ENCODE results near the gene RFWD3.

The RFWD3 gene

DNA sequence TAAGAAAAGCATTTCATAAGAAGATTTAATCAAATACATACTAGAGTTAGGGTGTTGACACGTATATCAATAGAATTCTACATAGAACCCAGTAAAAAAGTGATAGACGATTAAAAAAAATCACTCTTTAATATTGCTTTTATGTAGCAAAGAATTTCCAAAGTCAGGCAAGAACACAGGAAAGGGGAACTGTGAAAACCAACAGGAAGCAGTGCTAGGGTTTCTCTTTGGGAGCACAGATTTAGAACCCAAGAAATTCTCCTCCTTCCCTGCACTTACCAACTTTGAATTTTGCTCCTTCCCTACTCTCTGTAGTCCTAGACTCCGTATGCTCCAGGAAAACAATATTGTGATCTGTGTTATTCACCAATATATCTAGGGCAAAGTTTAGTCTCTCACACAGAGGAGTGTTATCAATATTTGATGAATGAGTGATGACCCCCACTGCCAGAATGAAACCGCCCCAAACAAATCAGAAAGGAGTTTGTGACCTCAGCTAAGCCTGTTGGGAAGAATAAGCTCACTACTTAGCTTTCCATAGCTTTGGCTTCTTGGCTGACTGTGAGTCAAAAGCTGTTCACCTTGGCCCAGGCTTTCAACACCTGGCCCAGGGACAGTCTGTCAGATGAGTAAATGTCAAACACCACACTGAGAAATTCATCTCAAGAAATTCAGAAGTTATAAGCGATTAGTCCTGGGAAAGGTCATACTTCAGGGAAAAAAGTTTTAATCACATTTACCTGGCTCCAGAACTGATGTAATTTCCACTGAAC, 8.6 kb downstream of the RFWD3 start:
- TF ChIP-seq, protein P1, sequence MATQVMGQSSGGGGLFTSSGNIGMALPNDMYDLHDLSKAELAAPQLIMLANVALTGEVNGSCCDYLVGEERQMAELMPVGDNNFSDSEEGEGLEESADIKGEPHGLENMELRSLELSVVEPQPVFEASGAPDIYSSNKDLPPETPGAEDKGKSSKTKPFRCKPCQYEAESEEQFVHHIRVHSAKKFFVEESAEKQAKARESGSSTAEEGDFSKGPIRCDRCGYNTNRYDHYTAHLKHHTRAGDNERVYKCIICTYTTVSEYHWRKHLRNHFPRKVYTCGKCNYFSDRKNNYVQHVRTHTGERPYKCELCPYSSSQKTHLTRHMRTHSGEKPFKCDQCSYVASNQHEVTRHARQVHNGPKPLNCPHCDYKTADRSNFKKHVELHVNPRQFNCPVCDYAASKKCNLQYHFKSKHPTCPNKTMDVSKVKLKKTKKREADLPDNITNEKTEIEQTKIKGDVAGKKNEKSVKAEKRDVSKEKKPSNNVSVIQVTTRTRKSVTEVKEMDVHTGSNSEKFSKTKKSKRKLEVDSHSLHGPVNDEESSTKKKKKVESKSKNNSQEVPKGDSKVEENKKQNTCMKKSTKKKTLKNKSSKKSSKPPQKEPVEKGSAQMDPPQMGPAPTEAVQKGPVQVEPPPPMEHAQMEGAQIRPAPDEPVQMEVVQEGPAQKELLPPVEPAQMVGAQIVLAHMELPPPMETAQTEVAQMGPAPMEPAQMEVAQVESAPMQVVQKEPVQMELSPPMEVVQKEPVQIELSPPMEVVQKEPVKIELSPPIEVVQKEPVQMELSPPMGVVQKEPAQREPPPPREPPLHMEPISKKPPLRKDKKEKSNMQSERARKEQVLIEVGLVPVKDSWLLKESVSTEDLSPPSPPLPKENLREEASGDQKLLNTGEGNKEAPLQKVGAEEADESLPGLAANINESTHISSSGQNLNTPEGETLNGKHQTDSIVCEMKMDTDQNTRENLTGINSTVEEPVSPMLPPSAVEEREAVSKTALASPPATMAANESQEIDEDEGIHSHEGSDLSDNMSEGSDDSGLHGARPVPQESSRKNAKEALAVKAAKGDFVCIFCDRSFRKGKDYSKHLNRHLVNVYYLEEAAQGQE (IDR thresholded peaks at IDR 0.05; ENCODE audit: insufficient read depth in 1 of 2, low read depth in 2 of 2, low read length in 2 of 2) = no peak
- TF ChIP-seq TAF1 (IDR thresholded peaks at IDR 0.05; ENCODE audit: borderline replicate concordance, insufficient read depth, low read length) (no peak), SIN3A (IDR thresholded peaks at IDR 0.05; ENCODE audit: borderline replicate concordance, insufficient read depth, low read length) (no peak), POLR2AphosphoS5 (IDR thresholded peaks at IDR 0.05; ENCODE audit: low read depth, low read length) (no peak), FOXP2 (optimal IDR thresholded peaks at IDR 0.05; ENCODE audit: borderline replicate concordance, extremely low read depth, extremely low read length, insufficient read depth) (no peak)

DNA sequence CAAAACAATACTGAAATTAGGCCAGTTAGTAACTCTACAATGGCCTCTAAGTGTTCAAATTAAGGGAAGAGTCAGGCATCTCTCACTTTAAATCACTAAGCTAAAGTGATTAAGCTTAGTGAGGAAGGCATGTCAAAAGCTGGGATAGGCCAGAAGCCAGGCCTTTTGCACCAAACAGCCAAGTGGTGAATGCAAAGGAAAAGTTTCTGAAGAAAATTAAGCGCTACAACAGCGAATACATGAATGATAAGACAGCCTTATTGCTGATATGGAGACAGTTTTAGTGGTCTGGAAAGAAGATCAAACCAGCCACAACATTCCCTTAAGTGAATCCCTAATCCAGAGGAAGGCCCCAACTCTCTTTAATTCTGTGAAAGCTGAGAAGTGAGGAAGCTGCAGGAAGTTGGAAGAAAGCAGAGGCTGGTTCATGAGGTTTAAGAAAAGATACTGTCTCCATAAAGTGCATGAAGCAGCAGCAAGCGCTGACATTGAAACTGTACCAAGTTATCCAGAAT, 12.1 kb downstream of the RFWD3 start:
- TF ChIP-seq FOXP2 (optimal IDR thresholded peaks at IDR 0.05; ENCODE audit: borderline replicate concordance, extremely low read depth, extremely low read length, insufficient read depth) (no peak), POLR2AphosphoS5 (IDR thresholded peaks at IDR 0.05; ENCODE audit: low read depth, low read length) (no peak), SIN3A (IDR thresholded peaks at IDR 0.05; ENCODE audit: borderline replicate concordance, insufficient read depth, low read length) (no peak), TAF1 (IDR thresholded peaks at IDR 0.05; ENCODE audit: borderline replicate concordance, insufficient read depth, low read length) (no peak)
- TF ChIP-seq, protein P1 (IDR thresholded peaks at IDR 0.05; ENCODE audit: insufficient read depth in 1 of 2, low read depth in 2 of 2, low read length in 2 of 2) = no peak

DNA sequence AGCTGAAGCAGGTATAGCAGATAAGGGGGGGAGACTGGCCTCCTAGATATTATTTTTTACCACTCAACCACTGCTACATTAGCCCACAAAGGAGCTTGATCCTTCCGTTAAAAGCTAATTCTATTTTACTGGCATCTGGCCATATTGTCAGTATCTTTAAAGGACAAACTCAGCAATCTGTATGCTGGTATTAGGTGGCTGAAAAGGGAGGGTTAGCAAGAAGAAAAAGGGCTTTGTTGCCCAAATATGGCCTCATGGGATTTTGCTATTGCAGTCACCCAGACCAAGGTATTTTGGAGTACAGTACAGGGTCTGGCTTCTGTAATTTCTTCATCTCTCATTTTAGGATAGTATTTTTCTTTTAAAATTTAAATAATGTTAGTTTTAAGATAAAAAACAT, 14.4 kb downstream of the RFWD3 start:
- TF ChIP-seq FOXP2 (optimal IDR thresholded peaks at IDR 0.05; ENCODE audit: borderline replicate concordance, extremely low read depth, extremely low read length, insufficient read depth) (no peak), SIN3A (IDR thresholded peaks at IDR 0.05; ENCODE audit: borderline replicate concordance, insufficient read depth, low read length) (no peak), TAF1 (IDR thresholded peaks at IDR 0.05; ENCODE audit: borderline replicate concordance, insufficient read depth, low read length) (no peak), POLR2AphosphoS5 (IDR thresholded peaks at IDR 0.05; ENCODE audit: low read depth, low read length) (no peak)
- TF ChIP-seq, protein P1 (IDR thresholded peaks at IDR 0.05; ENCODE audit: insufficient read depth in 1 of 2, low read depth in 2 of 2, low read length in 2 of 2) = no peak

DNA sequence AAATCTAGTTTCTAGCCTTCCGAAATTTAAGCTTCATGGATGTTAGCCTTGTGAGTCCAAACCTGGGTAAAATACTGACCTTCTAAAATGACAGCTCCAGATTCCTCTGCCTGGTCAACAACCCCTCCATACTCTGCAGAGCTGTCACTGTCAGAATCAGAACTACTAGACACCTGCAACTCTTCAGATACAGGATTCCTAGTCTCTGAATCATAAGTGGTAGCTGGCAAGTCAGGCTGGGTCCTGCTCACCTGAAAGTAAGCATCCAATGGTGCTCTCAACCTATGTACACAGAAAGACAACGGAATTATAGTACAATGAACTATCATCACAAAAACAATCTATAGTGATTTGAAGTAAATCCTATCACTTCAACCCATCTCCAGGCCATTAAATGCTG, 14.8 kb downstream of the RFWD3 start:
- no peak for TF ChIP-seq POLR2AphosphoS5 (IDR thresholded peaks at IDR 0.05; ENCODE audit: low read depth, low read length)
- no peak for TF ChIP-seq SIN3A (IDR thresholded peaks at IDR 0.05; ENCODE audit: borderline replicate concordance, insufficient read depth, low read length)
- no peak for TF ChIP-seq FOXP2 (optimal IDR thresholded peaks at IDR 0.05; ENCODE audit: borderline replicate concordance, extremely low read depth, extremely low read length, insufficient read depth)
- TF ChIP-seq TAF1 (IDR thresholded peaks at IDR 0.05; ENCODE audit: borderline replicate concordance, insufficient read depth, low read length) = no peak

DNA sequence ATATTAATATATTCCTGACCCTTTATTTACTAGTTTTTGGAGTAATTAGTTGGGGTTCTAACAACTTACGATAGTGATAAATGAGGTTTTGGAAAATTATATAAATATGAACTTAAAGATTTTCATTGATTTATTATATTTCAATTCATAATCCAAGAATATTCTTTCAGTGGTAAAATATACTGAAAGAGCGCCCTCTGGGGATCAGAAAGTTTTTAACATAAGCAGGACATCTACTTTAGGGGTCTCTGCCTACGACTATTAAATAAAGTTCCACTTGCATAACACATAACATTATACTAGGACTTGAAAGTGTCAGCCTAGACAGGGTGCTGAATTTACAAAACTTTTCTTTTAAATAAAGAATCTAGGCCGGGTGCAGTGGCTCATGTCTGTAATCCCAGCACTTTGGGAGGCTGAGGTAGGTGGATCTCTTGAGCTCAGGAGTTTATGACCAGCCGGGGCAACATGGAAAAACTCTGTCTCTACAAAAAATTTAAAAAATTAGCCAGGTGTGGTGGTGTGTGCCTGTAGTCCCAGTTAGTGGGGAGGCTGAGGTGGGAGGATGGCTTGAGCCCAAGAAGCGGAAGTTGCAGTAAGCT, 15.6 kb downstream of the RFWD3 start:
- no peak for TF ChIP-seq FOXP2 (optimal IDR thresholded peaks at IDR 0.05; ENCODE audit: borderline replicate concordance, extremely low read depth, extremely low read length, insufficient read depth)
- no peak for TF ChIP-seq TAF1 (IDR thresholded peaks at IDR 0.05; ENCODE audit: borderline replicate concordance, insufficient read depth, low read length)
- TF ChIP-seq, protein P1 (IDR thresholded peaks at IDR 0.05; ENCODE audit: insufficient read depth in 1 of 2, low read depth in 2 of 2, low read length in 2 of 2) = no peak
- TF ChIP-seq SIN3A (IDR thresholded peaks at IDR 0.05; ENCODE audit: borderline replicate concordance, insufficient read depth, low read length) = no peak

Measured in PFSK-1 (cell line).